Measurements from ENCODE around the gene OAS1.

- TF ChIP-seq, protein P1, sequence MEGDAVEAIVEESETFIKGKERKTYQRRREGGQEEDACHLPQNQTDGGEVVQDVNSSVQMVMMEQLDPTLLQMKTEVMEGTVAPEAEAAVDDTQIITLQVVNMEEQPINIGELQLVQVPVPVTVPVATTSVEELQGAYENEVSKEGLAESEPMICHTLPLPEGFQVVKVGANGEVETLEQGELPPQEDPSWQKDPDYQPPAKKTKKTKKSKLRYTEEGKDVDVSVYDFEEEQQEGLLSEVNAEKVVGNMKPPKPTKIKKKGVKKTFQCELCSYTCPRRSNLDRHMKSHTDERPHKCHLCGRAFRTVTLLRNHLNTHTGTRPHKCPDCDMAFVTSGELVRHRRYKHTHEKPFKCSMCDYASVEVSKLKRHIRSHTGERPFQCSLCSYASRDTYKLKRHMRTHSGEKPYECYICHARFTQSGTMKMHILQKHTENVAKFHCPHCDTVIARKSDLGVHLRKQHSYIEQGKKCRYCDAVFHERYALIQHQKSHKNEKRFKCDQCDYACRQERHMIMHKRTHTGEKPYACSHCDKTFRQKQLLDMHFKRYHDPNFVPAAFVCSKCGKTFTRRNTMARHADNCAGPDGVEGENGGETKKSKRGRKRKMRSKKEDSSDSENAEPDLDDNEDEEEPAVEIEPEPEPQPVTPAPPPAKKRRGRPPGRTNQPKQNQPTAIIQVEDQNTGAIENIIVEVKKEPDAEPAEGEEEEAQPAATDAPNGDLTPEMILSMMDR (conservative IDR thresholded peaks at IDR 0.05; ENCODE audit: low read depth, low read length) = no peak
- no peak for TF ChIP-seq EZH2phosphoT487 (IDR thresholded peaks at IDR 0.05; ENCODE audit: borderline replicate concordance, low read length)
Observed at GRCh38 chr12:112945515-112945914, 38.8 kb downstream of the OAS1 start.

Data from PC-3 (cell line).